Osteocyte (in vitro differentiated cells): ENCODE measurements around the gene LIN37. TPM values are rescaled to one million over a fixed set of nuclear protein-coding genes. Genes with fewer than 3 reads are reported as not detected.

Experiments used
- DNase-seq: peaks from one replicate; pipeline ENCODE4 v3.0.0; 2021; ENCODE audit warnings: mixed read lengths; ENCODE audit not compliant: unreplicated experiment; ENCODE audit errors: extremely low spot score
- H3K27ac Mint-ChIP-seq: one replicate; pipeline ENCODE4 v1.8.0; 2021; ENCODE audit warnings: mild to moderate bottlenecking, mixed read lengths; ENCODE audit not compliant: unreplicated experiment
- H3K27me3 Mint-ChIP-seq: one replicate; pipeline ENCODE4 v1.8.0; 2021; ENCODE audit warnings: mixed read lengths; ENCODE audit not compliant: unreplicated experiment
- H3K36me3 Mint-ChIP-seq: one replicate; pipeline ENCODE4 v1.8.0; 2021; ENCODE audit warnings: mixed read lengths; ENCODE audit not compliant: unreplicated experiment
- H3K4me1 Mint-ChIP-seq: one replicate; pipeline ENCODE4 v1.8.0; 2021; ENCODE audit warnings: mixed read lengths; ENCODE audit not compliant: unreplicated experiment
- H3K4me3 Mint-ChIP-seq: one replicate; pipeline ENCODE4 v1.8.0; 2021; ENCODE audit warnings: mild to moderate bottlenecking, moderate library complexity, mixed read lengths; ENCODE audit not compliant: unreplicated experiment
- H3K9me3 Mint-ChIP-seq: one replicate; pipeline ENCODE4 v1.8.0; 2021; ENCODE audit warnings: mixed read lengths; ENCODE audit not compliant: unreplicated experiment
- CTCF ChIP-seq: fragments of 200-600 bp; sonication (generic); IDR thresholded peaks from 2 replicates; pipeline ENCODE4 v1.5.0; 2021; ENCODE audit warnings: antibody characterized with exemption, mild to moderate bottlenecking, moderate library complexity
- total RNA-seq: library from RNA; stranded (reverse); gene quantifications from 2 replicates; pipeline ENCODE4 v1.2.1, GENCODE V29; 2021

LIN37 gene
- total RNA-seq, 1 donor from 2014 or later = 15.7 TPM

DNA sequence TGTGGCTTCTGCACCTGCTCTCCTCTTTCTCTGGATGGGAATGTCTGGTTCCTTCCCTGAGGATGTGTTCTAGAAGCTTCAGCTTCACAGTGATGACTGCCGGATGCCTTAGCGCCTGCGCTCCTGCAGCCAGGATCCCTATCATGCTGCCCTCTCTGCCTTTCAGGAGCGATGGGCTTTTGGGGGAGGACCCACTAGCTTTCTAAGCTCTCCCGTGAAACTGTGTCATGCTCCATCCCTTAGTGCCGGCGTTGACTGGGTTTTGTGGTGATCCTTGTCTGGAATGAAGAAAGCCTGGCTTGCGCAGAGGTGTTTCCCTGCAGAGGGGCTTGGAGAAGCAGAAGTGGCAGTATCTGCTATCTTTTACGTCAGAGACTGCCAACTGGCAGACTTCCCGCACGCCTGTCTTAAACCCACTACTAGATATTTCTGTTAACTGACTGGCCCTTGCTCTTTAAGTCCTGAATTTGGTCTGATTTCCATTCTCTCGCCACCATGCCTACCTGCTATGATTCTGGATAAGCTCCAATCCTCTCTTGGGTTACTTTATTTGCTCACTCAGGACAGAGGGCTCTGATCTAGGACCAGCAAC lies 34.4 kb upstream of the LIN37 start:
- Mint-ChIP-seq H3K9me3 (no peaks in the 10 kb centered on the region), H3K27ac (no peak overlapping the region), H3K4me1 (peaks cover 19% of the 10 kb centered on the region), H3K36me3 (no peaks in the 10 kb centered on the region), H3K27me3 (no peaks in the 10 kb centered on the region), H3K4me3 (no peak overlapping the region)
- TF ChIP-seq CTCF = no peak
- no peak for DNase-seq

GRCh38 chr19:35714601-35715354 lies 33.6 kb upstream of the LIN37 start:
- Mint-ChIP-seq H3K27ac (no peak overlapping the region), H3K4me1 (peaks cover 25% of the 10 kb centered on the region), H3K4me3 (peak overlapping the region; percentile 38), H3K9me3 (no peaks in the 10 kb centered on the region), H3K27me3 (no peaks in the 10 kb centered on the region), H3K36me3 (no peaks in the 10 kb centered on the region)
- no peak for TF ChIP-seq CTCF
- no peak for DNase-seq

DNA sequence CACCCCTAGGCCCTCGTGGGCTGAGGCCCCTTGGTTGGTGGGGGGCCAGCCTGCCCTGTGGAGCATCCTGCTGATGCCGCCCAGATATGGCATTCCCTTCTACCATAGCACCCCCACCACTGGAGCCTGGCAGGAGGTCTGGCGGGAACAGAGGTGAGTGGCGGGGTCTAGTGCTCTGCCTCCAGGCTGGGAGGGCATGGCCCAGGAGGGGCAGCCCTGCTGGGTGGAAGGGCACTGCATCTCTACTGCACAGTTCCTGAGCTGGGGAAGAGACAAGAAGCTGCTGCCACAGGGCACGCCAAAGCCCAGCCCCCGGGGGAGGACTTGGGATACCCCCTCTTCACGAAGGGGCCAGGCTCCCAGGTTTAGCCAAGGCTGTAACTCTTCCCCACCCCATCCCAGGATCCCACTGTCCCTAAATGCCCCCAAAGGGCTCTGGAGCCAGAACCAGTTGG lies 33.0 kb upstream of the LIN37 start:
- Mint-ChIP-seq H3K27me3 (no peaks in the 10 kb centered on the region), H3K36me3 (peaks cover 2% of the 10 kb centered on the region), H3K27ac (no peak overlapping the region), H3K4me3 (no peak overlapping the region), H3K4me1 (peaks cover 26% of the 10 kb centered on the region), H3K9me3 (no peaks in the 10 kb centered on the region)
- TF ChIP-seq CTCF = no peak
- DNase-seq = no peak

- H3K27ac Mint-ChIP-seq = peak overlapping the region; percentile 98
- H3K9me3 Mint-ChIP-seq = no peaks in the 10 kb centered on the region
- DNase-seq = no peak
- H3K4me3 Mint-ChIP-seq = peak overlapping the region; percentile 91
- no peaks in the 10 kb centered on the region for H3K27me3 Mint-ChIP-seq
- peaks cover 2% of the 10 kb centered on the region for H3K36me3 Mint-ChIP-seq
- peaks cover 26% of the 10 kb centered on the region for H3K4me1 Mint-ChIP-seq
- TF ChIP-seq CTCF = no peak
Observed at GRCh38 chr19:35715981-35716800, 32.2 kb upstream of the LIN37 start.
